NCI-H1417 (cell line): Measurements from ENCODE around the gene SEMA3A.

Experiments used
- DNase-seq, 3 experiments: peaks; one replicate each; lab custom pipeline; 2025; lab: John Stamatoyannopoulos, UW

The SEMA3A gene

GRCh38 chr7:84013616-84014240 is 180.9 kb downstream of the SEMA3A start:
- no peak for DNase-seq

- no peak for DNase-seq
Observed at GRCh38 chr7:84009782-84010181, 184.8 kb downstream of the SEMA3A start.

- DNase-seq, result no peak
Observed at GRCh38 chr7:84009051-84009450, 185.5 kb downstream of the SEMA3A start.

GRCh38 chr7:84003191-84003590 is 191.4 kb downstream of the SEMA3A start:
- no peak for DNase-seq

GRCh38 chr7:84002348-84002747 is 192.2 kb downstream of the SEMA3A start:
- DNase-seq, result no peak

GRCh38 chr7:83996879-83997278 is 197.7 kb downstream of the SEMA3A start:
- DNase-seq, result no peak

- no peak for DNase-seq
Observed at GRCh38 chr7:83987764-83988163, 206.8 kb downstream of the SEMA3A start.

- no peak for DNase-seq
Observed at GRCh38 chr7:83985821-83986220, 208.8 kb downstream of the SEMA3A start.

- DNase-seq, result no peak
Observed at GRCh38 chr7:83984591-83984990, 210.0 kb downstream of the SEMA3A start.

- no peak for DNase-seq
Observed at GRCh38 chr7:83984076-83984475, 210.5 kb downstream of the SEMA3A start.

GRCh38 chr7:83983606-83984005 is 211.0 kb downstream of the SEMA3A start:
- no peak for DNase-seq

GRCh38 chr7:83976302-83976701 is 218.3 kb downstream of the SEMA3A start:
- peak; percentile 31 to 78 (median 60) for DNase-seq

- no peak for DNase-seq
Observed at GRCh38 chr7:83970081-83970480, 224.5 kb downstream of the SEMA3A start.

- DNase-seq, result no peak
Observed at GRCh38 chr7:83964318-83964717, 230.3 kb downstream of the SEMA3A start.

- DNase-seq, result no peak
Observed at GRCh38 chr7:83957333-83957732, 237.3 kb downstream of the SEMA3A start.

- DNase-seq, result no peak
Observed at GRCh38 chr7:83956104-83956503, 238.5 kb downstream of the SEMA3A start.

GRCh38 chr7:83952236-83952635 is 242.4 kb downstream of the SEMA3A start:
- DNase-seq, result no peak

- DNase-seq, result peak; percentile 8 to 52 (median 20)
Observed at GRCh38 chr7:83947260-83947659, 247.3 kb downstream of the SEMA3A start.

- DNase-seq, result no peak
Observed at GRCh38 chr7:83946801-83947200, 247.8 kb downstream of the SEMA3A start.

- DNase-seq, result no peak
Observed at GRCh38 chr7:83941300-83941699, 253.3 kb downstream of the SEMA3A start.

- peak in 1 of 3 experiments; percentile 10 for DNase-seq
Observed at GRCh38 chr7:83937930-83938329, 256.7 kb downstream of the SEMA3A start.

GRCh38 chr7:83936056-83936708 is 258.4 kb downstream of the SEMA3A start:
- DNase-seq, result peak; percentile 55 to 92 (median 68)

GRCh38 chr7:83934118-83934734 is 260.4 kb downstream of the SEMA3A start:
- no peak for DNase-seq
